Measurements from ENCODE around the gene MAP2K5. TPM values are rescaled to one million over a fixed set of nuclear protein-coding genes. Genes with fewer than 3 reads are reported as not detected.

MAP2K5 gene
- total RNA-seq, 1 experiment from 2014 or later, result 3.8 TPM

DNA sequence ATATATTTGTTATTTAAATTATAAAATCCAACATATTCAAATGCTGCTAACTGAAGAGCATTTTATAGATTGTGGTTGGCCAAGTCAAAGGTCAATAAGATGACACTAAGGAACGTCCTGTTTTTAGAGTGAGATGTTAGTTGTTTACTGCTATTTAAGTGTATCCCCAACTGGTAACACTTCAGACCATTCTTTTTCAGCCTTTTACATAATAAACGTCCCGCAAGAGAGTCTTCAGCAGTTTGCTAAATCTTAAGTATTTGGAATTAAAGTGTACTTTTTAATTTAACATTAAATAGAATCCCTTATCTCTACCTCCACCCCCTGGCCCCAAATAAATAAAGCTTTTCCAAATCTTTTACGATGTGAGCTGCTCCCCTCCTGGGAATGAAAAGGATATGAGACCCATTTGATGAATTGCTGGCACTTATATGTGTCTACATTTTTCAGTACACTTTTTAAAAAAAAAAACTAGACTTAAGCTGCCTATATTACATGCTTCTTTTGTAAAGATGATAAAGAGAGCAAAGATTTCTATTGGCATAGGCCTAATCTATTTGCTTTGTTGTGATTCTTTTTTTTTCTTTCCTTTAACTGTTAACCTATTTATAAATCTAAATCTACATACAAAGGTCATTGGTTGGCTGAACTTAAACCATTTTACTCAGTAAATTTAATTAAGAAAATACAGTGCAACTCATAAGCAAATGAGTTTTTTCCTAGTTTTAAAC is 181.0 kb downstream of the MAP2K5 start:
- no peak for DNase-seq (ENCODE audit: low spot score)

DNA sequence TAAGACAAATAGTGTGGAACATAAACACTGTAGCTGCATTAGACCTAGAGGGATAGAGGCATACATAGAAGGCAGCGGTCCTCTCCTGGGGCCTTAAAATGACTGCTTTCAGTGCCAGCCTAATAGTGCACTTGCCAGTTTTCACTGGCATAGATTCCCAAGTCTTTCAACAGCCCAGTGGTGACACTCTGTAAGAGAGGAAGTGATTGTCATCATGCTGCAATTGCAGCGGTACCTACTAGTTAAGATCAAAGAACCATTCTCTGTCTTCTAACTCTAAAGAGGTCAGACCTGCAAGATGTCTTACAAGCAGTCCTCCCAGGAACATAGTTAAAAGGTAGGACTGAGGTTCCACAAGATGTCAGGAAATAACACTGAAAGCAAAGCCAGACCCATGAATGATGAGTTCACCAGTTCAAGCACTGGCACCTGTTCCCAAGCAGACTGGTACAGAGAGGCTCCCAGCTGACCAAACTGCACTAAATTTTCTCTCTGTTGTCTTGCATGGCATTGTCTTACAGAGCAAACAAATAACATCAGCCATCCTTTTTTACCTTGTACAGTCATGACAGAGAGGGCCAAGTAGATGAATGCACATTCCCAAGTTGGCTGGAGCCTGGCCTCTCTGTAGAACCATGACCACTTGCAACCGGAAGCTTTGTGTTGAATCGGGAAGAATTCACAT is 182.3 kb downstream of the MAP2K5 start:
- no peak for DNase-seq (ENCODE audit: low spot score)

DNA sequence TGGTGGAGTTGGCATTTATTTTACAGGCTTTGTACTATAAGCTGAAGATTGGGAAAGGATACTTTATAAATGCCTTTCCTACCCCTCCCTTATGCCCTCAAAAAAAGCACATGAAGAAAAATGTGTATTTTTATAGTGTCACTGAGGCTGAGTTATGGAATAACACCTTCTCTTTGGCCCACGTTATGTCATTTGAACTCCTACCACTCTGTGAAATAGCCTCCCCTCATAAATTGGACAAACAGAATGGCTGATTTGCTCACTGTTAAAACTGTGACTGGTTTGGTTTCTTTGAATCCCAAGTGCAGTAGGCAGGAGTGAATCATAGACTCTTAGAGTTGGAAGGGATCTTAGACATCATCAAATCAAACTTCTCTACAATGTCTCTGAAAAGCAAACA is 187.6 kb downstream of the MAP2K5 start:
- DNase-seq (ENCODE audit: low spot score), result no peak

DNA sequence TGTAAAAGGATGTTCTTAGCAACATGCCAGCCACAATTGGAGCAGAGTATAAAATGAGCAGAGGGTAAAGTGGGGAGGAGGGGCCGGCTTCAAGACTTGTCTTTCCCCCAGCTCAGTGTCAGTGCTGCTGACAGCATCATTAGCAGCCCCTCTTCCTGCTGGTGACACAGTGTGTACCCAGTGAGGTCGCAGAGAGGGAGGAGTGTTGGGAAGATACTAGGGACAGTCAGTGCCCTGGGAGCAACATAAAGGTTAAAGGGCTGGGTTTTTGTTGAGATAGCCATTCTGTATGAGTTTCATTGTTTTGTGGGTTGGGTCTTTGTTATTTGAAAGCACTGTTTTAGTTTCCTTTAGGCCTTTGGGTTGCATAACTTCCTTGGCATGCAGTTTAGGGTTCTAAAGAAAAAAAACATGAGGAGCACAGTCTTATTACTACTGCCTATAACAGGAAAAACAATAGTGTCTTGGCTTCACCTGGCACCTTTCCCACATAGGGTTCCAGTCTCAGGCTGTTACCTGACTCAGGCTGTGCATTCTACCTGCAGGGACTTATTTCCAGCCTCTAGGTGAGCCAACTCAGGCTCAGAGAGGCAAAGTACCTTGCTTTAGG is 188.7 kb downstream of the MAP2K5 start:
- no peak for DNase-seq (ENCODE audit: low spot score)

DNA sequence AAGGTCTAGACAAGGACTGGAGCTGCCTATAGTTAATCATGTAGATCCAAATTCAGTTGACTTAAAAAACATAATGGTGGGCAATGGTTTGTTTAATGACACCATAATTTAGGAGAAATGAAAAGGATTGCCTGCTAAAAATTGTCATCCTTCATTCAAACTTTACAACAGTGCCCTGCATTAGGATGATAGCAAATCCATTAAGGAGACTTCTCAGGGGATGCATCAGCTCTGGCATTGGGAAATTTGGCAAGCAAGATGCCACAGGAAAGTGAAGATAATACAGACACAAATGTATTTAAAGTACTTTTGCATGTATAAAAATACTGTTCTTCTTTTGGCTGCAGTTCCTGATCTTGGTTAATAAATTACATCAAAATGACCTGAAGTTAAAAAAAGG is 189.7 kb downstream of the MAP2K5 start:
- no peak for DNase-seq (ENCODE audit: low spot score)

DNA sequence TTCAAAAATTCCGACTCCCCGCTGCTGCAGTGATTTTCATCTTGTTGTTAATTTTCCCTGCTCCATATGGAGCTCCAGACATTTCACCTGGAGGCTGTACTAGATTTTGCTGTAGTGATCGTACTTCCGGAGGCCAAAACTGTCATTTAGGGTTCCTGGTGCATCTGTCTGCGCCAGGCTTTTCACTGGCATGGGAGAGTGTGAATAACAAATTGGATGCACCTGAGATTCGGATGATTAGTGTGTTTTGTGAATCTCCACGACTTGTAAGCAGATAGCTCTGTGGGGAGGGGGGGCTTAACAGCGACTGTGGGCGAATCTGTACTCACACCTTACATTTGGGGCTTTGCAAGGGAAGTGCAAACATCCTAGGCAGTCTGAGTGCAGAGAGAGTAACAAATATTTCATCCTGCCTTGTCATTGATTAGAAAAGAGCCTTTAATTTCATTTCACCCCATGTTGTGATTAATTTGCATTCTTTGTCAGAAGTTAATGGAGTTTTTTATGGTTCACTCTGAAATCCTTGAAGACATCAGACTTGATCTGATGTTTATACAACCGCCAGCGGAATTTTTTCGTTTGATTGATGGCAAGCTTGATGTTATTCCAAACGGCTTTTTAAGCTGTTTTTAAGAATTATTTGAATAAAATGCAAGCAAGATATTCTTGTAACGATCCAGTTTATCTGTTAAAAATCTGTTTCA is 190.3 kb downstream of the MAP2K5 start:
- DNase-seq (ENCODE audit: low spot score), result no peak

DNA sequence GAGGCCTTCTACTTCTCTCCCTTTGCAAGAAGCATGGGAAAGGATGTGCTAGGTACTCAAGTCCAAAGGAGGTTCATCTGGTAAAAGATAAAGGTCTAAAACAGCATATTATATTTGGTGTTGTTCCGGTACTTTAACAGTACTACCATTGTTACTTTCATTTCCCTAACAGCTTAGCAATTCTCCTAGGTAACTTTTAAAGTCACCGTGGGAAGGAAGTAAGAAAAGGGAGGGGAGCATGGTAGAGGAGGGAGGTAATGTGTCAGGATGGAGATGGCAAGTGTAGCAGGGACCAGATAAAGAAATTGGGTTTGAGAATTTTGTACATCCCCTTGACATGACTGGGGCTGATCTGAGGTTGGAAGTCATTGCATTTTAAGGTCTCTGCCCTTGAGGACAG is 193.4 kb downstream of the MAP2K5 start:
- no peak for DNase-seq (ENCODE audit: low spot score)

DNA sequence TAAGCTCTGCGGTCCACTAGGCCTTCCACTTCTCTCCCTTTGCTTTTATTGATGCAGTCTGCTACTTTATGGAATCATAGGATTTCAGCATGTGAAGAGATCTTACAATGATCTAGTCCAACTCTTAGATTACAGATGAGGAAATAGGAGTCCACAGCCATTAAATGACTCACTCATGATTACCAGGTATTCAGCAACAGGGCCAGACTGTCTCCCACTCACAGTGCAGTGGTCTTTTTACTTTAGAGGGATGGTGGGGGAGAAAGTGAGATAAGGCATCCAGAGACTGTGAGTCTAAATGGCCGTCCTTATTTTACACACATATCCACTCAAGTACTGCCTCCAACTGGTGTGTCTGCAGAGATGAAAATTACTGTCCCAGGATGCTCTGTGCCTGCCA is 194.3 kb downstream of the MAP2K5 start:
- DNase-seq (ENCODE audit: low spot score), result no peak

DNA sequence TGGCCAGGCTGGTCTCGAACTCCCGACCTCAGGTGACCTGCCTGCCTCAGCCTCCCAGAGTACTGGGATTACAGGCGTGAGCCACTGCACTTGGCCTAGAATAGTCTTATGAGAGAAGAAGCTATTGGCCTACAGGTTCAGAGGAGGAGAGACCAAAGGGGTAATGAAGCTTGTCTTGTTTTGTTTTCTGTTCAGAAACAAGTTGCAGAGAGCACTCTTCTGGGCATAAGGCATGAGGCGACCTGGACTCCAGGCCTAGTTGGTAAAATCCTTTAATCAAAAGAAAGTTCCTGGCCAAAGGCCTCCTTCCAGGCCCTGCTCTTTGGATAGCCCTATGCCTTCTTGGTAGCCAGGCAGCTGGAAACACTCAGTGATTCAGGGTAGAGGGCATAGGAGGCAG is 195.6 kb downstream of the MAP2K5 start:
- no peak for DNase-seq (ENCODE audit: low spot score)

DNA sequence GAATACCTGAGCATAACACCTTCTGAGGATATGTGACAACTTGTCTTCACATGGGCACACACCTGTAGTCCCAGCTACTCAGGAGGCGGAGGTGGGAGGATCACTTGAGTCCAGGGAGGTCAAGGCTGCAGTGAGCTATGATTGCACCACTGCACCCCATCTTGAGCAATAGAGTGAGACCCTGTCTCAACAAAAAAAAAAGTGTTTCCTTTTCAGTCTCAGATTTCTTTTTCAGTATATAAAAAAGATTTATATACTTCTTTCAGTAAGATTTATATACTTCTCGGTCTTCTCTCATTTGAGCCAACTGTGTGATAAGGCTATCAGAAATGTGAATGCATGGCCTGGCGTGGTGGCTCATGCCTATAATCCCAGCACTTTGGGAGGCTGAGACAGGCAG is 197.9 kb downstream of the MAP2K5 start:
- DNase-seq (ENCODE audit: low spot score), result no peak

DNA sequence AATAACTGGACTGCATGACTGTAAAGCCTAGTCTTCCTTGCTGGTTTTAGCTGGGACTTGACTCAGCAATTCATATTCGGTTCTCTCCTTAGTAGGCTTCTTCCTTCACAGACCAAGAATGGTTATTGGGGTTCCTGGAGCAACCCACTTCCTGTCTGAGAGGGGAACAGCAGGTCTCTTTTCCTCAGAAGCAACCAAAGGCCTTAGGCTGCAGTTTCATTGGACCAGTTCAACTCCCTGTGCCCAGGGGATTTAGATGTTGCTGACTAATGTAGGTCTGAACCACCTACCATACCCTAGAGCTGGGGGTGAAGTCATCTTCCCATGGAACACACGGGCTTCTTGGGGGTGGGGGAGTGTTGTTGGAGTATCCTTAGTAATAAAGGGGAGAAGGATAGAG is 198.8 kb downstream of the MAP2K5 start:
- no peak for DNase-seq (ENCODE audit: low spot score)

DNA sequence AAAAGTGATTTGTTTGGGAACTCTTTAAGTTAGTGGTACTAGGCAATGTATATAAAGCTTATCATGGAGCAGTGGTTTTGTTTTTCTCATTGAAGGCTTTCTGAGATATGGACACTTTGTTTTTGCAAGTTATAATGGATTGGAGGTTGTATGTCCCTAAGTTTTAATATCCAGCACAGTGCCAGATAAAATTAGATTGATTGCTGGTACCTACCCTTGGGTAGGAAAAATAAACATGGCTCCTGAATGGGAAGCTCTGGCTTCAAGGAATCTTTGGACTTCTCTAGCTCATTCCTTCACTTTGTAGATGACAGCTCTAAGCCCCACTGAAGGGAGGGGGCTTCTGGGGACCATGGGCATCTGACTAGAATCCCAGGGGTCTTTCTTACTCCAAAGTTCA is 201.1 kb downstream of the MAP2K5 start:
- DNase-seq (ENCODE audit: low spot score), result no peak

DNA sequence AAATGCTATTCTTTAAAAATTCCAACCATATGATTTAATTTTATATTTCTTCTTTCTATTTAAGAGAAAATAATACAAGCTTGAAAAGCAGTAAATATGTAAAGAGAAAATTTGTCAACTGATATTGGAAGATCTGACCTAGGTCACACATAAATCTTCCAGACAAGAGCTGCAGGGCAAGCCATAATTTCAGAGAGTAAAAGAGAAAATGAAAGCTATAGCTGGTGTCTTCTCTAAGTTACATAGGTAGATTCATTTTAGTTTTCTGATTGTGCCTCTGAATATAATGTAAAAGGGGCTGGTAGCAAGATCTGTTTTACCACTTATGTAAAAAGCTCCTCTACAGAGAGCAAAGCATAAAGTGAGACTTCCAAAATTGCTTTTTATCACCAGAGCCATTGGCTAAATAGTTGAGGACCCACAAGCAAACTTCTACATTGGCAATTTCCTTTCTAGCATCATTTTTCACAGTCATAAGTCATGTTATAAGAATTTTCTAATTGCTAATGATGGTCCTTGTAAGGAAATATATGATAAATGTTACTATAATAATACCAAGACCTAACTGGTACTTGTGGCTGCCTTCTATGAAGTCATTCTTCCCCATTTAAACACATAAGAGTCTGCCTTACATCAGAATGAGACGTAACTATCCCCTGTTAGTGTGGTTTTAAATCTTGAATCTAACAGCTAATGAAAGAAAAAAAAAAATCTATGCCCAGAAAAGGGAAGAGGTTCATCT is 202.0 kb downstream of the MAP2K5 start:
- DNase-seq (ENCODE audit: low spot score), result no peak

DNA sequence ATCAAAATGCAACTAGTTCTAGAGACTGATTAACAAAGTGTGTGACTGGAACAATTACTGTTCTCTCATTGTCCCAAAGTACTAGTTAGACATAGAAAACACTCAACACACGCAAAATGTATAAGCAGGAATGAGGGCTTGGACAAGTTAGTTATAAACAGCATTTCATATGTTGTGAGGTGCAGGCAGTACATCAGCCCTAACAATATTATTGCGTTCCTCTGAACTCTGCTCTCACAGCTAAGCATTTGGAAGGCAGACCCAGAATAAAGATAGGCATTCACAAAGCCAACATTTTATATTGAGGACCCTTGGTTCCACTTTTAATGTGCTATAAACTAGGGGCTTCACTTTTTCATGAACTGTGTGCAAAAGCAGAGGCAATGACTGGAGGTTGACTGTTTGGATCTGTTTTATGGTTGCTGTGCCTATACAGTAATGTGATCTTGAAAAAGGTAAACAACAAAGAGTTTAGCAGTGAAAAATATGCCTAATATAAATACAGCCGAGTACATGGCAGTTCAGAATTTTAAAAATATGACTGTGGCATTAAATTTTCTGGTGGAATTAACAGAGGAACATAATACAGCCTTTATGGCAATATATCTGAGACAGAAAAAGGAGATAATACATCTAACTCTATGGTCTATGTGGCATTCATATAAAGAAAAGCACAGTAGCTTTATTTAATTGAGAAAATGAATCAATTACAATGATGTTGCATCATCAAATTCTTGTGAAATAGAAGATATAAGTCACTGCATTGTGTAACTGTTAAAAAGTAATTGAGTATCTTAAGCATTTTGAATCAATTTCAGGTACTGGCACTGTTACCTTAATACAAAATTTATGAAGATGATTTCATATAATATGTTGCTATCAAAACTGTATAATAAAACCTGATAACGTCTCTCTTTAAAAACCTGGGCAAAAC is 202.8 kb downstream of the MAP2K5 start:
- no peak for DNase-seq (ENCODE audit: low spot score)

DNA sequence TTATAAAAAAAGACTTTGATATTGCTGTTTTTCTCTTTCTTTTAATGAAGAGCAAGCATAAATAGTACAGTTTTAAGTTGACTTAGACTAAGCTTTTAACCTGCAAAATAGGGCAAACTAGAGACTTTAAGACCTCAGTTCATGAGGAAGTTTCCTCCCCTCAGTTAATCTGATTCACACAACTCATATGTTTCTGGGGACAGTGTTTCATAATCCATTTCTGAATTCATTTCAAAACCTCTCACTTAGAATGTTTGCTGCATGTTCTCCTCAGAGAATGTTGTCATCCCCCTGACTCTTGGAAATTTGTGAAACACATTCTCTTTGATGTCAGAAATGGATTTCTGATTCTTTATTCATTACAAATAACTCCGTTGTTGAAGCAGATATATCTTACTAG is 203.5 kb downstream of the MAP2K5 start:
- no peak for DNase-seq (ENCODE audit: low spot score)

DNA sequence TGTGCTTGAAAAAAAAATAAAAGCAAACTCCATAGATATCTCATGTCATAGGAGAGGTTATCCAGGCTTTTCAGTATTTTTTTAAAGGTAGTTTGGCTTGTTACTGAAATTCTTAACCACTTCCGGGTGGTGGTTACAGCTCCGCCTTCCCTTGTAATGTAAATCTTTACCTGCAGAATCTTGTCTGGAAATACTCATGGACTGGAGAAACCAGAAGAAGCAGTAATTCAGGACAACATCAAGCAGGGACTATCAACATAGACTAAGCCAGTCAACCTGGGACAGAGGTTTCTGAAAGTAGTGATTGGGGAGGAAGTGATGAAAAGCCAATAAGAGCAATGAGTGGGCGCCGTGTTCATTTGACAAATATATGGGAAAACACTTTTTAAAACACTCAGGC is 203.9 kb downstream of the MAP2K5 start:
- peak; percentile 86 for DNase-seq (ENCODE audit: low spot score)

DNA sequence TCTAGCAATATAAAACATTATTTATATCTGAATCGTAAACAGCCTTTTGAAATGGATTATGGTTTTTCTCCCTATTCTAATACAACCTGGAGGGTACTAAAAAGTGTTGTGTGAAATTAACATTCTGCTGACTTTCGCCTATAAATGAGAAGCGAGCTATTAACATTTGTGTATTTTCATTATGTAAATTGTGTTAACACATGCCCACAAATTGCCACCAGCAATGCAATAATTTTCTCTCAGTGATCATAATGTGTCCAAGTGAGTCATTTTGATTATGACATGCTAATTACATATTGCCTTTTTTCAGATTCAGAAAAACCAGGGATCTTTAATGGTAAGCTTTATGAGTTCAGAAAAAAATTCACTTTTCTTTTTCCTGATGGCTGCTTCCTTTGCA is 205.4 kb downstream of the MAP2K5 start:
- no peak for DNase-seq (ENCODE audit: low spot score)

DNA sequence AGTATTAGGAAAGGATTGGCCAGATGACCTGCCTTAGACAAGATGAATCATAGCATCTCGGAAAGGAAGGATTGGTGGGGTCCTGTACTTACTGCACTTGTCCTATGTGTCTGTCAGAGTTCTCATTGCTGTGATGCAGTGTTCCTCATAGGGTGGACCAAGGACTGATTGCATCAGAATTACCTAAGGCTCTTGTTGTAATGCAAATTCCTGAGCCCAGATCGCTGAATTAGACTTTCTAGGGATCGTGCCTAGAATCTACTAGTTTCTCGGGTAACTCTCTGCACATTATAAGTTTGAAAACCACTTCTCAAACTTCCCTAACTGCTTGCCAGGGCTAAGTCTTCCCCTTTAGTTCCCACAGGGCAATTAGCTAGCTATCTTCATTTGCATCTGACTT is 207.9 kb downstream of the MAP2K5 start:
- DNase-seq (ENCODE audit: low spot score), result no peak

DNA sequence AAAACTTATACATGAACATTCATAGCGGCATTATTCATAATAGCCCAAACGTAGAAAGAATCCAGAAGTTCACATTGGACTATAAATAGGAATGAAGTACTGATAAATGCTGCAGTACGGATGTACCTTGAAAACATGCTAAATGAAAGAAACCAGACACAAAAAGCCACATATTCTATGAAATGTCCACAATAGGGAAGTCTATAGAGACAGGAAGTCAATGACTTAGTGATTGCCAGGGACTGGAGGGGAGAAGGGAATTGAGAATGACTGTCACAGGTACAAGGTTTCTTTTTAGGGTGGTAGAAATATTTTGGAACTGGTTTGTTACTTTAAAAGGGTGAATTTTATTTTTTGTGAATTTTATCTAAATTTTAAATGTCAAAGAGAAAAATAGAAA is 211.4 kb downstream of the MAP2K5 start:
- no peak for DNase-seq (ENCODE audit: low spot score)

DNA sequence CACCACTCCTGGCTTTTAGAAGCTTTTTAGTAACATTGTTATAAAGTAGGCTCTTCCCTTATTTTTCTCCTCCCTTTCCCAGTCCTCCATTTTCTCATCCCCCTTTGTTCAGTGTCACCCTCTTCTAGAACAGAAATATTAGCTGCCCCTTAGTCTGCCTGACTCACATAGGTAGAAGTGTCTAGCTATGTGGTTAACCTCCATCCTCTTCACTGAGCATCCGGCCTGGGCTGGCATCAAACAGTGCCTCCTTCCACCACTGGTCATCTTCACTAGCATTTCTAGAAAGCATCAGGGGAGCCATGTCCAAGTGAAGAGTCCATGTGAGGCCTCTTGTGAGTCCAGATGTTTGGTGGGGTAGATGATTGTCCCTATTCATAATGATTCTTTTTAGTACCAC is 212.8 kb downstream of the MAP2K5 start:
- DNase-seq (ENCODE audit: low spot score), result no peak

DNA sequence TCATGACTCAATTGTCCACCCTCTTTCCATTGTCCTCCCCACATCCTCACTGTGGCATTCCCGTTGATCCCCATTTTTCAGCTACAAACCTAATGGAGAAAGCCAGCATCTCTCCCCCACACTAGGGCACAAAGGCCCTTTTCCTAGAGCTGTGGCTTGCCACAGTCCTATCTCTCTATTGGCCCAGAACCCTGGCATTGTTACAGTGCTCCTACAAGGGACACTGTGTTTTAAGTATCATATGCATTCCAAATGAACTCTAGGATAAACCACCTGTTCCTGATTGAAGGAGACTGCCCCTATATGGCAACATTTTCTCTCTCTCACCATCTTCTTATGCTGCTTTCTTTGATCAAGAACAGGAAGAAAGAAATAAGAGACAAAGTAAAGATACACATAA is 213.4 kb downstream of the MAP2K5 start:
- DNase-seq (ENCODE audit: low spot score), result no peak

Measured in HT-29 (cell line).